IMR-90 (cell line): ENCODE data around the gene ADARB2. TPM values are rescaled to one million over a fixed set of nuclear protein-coding genes. Genes with fewer than 3 reads are reported as not detected.

Experiments used
- ATAC-seq: fragments of 200-7000 bp; cut with Tn5 transposase; 2 replicates; pipeline ENCODE4 v1.9.1; 2020; ENCODE audit warnings: low read depth, mild to moderate bottlenecking, moderate library complexity
- BruUV-seq: library from RNA; stranded (reverse); fragments of 400-500 nt; replicated peaks from 2 replicates; lab custom pipeline; 2021; lab: Mats Ljungman, UMichigan
- CTCF ChIA-PET: fragments of 300-600 bp; formaldehyde crosslinking; extraction: SDS; loops from one replicate; lab custom pipeline; 2021; ENCODE audit warnings: antibody characterized with exemption; lab: Yijun Ruan, JAX
- POLR2A ChIA-PET: fragments of 300-600 bp; sonication (Branson Sonifier 250); formaldehyde crosslinking; loops from one replicate; lab custom pipeline; 2022; ENCODE audit warnings: antibody characterized with exemption; ENCODE audit not compliant: unreplicated experiment; lab: Charles Lee
- DNase-seq: peaks from one replicate; pipeline ENCODE4 v3.0.0; 2013
- H2AFZ ChIP-seq: replicated peaks from 2 replicates; pipeline ENCODE3; 2013; ENCODE audit warnings: low read length, mild to moderate bottlenecking; ENCODE audit not compliant: poor library complexity
- H2AK5ac ChIP-seq: 2 replicates; pipeline ENCODE4 v1.6.1; 2013; ENCODE audit warnings: low read depth, low read length, inconsistent platforms
- H2AK9ac ChIP-seq: replicated peaks from 2 replicates; pipeline ENCODE3; 2013; ENCODE audit warnings: mild to moderate bottlenecking, low read depth, low read length, moderate library complexity; ENCODE audit not compliant: poor library complexity
- H2BK120ac ChIP-seq: 2 replicates; pipeline ENCODE4 v1.6.1; 2013; ENCODE audit warnings: low read depth, low read length, inconsistent platforms
- H2BK15ac ChIP-seq: 3 replicates; pipeline ENCODE4 v1.6.1; 2013; ENCODE audit warnings: low read depth, low read length, inconsistent platforms
- H2BK20ac ChIP-seq: 2 replicates; pipeline ENCODE4 v1.6.1; 2013; ENCODE audit warnings: low read depth, mild to moderate bottlenecking, inconsistent platforms, low read length, moderate library complexity
- H2BK5ac ChIP-seq: 2 replicates; pipeline ENCODE4 v1.6.1; 2013; ENCODE audit warnings: mild to moderate bottlenecking, low read depth, low read length, inconsistent platforms; ENCODE audit not compliant: poor library complexity, severe bottlenecking
- H3K14ac ChIP-seq: replicated peaks from 2 replicates; pipeline ENCODE4 v1.6.1; 2013; ENCODE audit warnings: low read depth, low read length, inconsistent platforms
- H3K18ac ChIP-seq: 2 replicates; pipeline ENCODE4 v1.6.1; 2013; ENCODE audit warnings: low read depth, low read length, control low read depth
- H3K23ac ChIP-seq: 2 replicates; pipeline ENCODE4 v1.6.1; 2013; ENCODE audit warnings: low read depth, low read length, inconsistent platforms
- H3K27ac ChIP-seq: 2 replicates; pipeline ENCODE4 v1.5.1; 2013; ENCODE audit warnings: mild to moderate bottlenecking, control low read depth, low read length; ENCODE audit not compliant: insufficient read depth
- H3K27me3 ChIP-seq: 2 replicates; pipeline ENCODE4 v1.6.1; 2013; ENCODE audit warnings: low read length; ENCODE audit not compliant: control insufficient read depth, insufficient read depth
- H3K36me3 ChIP-seq: 2 replicates; pipeline ENCODE4 v1.6.1; 2013; ENCODE audit warnings: low read length, mixed read lengths; ENCODE audit not compliant: control insufficient read depth, insufficient read depth
- H3K4ac ChIP-seq: 2 replicates; pipeline ENCODE4 v1.6.1; 2013; ENCODE audit warnings: low read depth, low read length, inconsistent platforms
- H3K4me1 ChIP-seq: 2 replicates; pipeline ENCODE4 v1.6.1; 2013; ENCODE audit warnings: low read length, mixed read lengths; ENCODE audit not compliant: control insufficient read depth, insufficient read depth
- H3K4me2 ChIP-seq: 2 replicates; pipeline ENCODE4 v1.6.1; 2013; ENCODE audit warnings: low read depth, mild to moderate bottlenecking, control low read depth, low read length, moderate library complexity
- H3K4me3 ChIP-seq: 2 replicates; pipeline ENCODE4 v1.5.1; 2013; ENCODE audit warnings: low read depth, mild to moderate bottlenecking, control low read depth, low read length, moderate library complexity; ENCODE audit not compliant: insufficient read depth
- H3K56ac ChIP-seq: 2 replicates; pipeline ENCODE4 v1.6.1; 2013; ENCODE audit warnings: low read length, inconsistent platforms; ENCODE audit not compliant: insufficient read depth; ENCODE audit errors: extremely low read depth
- H3K79me1 ChIP-seq, 2 experiments: 2 replicates each; pipeline ENCODE4 v1.6.1; 2013; ENCODE audit warnings: low read length in 2 of 2, inconsistent platforms in 1 of 2, low read depth in 1 of 2
- H3K9ac ChIP-seq: 2 replicates; pipeline ENCODE4 v1.6.1; 2013; ENCODE audit warnings: low read depth, low read length, control low read depth
- H3K9me1 ChIP-seq: 2 replicates; pipeline ENCODE4 v1.6.1; 2013; ENCODE audit warnings: low read length, inconsistent platforms; ENCODE audit not compliant: insufficient read depth
- H3K9me3 ChIP-seq: 2 replicates; pipeline ENCODE4 v1.6.1; 2013; ENCODE audit warnings: low read length; ENCODE audit not compliant: control insufficient read depth, insufficient read depth
- H4K20me1 ChIP-seq: 2 replicates; pipeline ENCODE4 v1.6.1; 2013; ENCODE audit warnings: low read length, inconsistent platforms; ENCODE audit not compliant: insufficient read depth
- H4K5ac ChIP-seq: 2 replicates; pipeline ENCODE4 v1.6.1; 2013; ENCODE audit warnings: mild to moderate bottlenecking, low read depth, low read length, control low read depth
- H4K8ac ChIP-seq, 2 experiments: 2 replicates each; pipeline ENCODE4 v1.6.1; 2013; ENCODE audit warnings: low read depth in 2 of 2, low read length in 2 of 2, control low read depth in 1 of 2, inconsistent platforms in 1 of 2
- H4K91ac ChIP-seq: 2 replicates; pipeline ENCODE4 v1.6.1; 2013; ENCODE audit warnings: low read depth, low read length, inconsistent platforms; ENCODE audit not compliant: insufficient read depth
- CHD1 ChIP-seq: IDR thresholded peaks from 2 replicates; pipeline ENCODE4 v1.6.1; 2012; ENCODE audit warnings: low read depth, low read length, improper control_type of control experiment
- FOS ChIP-seq: fragments of 150-350 bp; IDR thresholded peaks from 2 replicates; pipeline ENCODE4 v1.6.1; 2016; ENCODE audit warnings: low read depth, low read length
- MAZ ChIP-seq: IDR thresholded peaks from 2 replicates; pipeline ENCODE4 v1.6.1; 2012; ENCODE audit warnings: low read depth, mild to moderate bottlenecking, low read length, improper control_type of control experiment, moderate library complexity, borderline replicate concordance
- NFE2L2 ChIP-seq: fragments of 150-350 bp; IDR thresholded peaks from 2 replicates; pipeline ENCODE4 v1.6.1; 2016; ENCODE audit warnings: low read depth, mild to moderate bottlenecking, low read length
- POLR2A ChIP-seq: IDR thresholded peaks from 2 replicates; pipeline ENCODE4 v1.6.1; 2012; ENCODE audit warnings: mild to moderate bottlenecking, low read depth, low read length
- WGBS, 2 experiments: methylation state at CpG; one replicate each; pipeline versions ENCODE4 v1.1.5 to v1.1.7; 2013; ENCODE audit warnings: missing lambda C conversion rate in 2 of 2; ENCODE audit not compliant: insufficient read length in 1 of 2; ENCODE audit errors: extremely low coverage in 2 of 2; 5-methylcytosine and 5-hydroxymethylcytosine counted together
- dilution Hi-C: fragments of 300-500 bp; cut with HindIII; formaldehyde crosslinking; loops from one replicate; pipeline ENCODE4 v1.14.3; 2018; ENCODE audit warnings: low sequenced_read_pairs; ENCODE audit not compliant: unreplicated experiment
- in situ Hi-C: fragments of 300-500 bp; cut with MboI; formaldehyde crosslinking; loops from 3 replicates; pipeline ENCODE4 v1.14.3; 2019; ENCODE audit warnings: low sequenced_read_pairs, inconsistent platforms, mixed read lengths
- intact Hi-C: fragments of 100-400 bp; cut with micrococcal nuclease; formaldehyde crosslinking; loops from 2 replicates; pipeline ENCODE4 v1.10.0; 2022
- polyA plus RNA-seq, 3 experiments: library from polyadenylated mRNA; depleted of rRNA; stranded (reverse); fragments of >200 nt; gene quantifications; 2 replicates each; pipeline ENCODE4 v1.2.3, GENCODE V29; 2012; ENCODE audit warnings: low replicate concordance in 1 of 3
- total RNA-seq: library from RNA; depleted of rRNA; stranded (reverse); fragments of >200 nt; gene quantifications from 2 replicates; pipeline ENCODE4 v1.2.3, GENCODE V29; 2012

Gene ADARB2
- total and polyA plus RNA-seq, 2 of the 4 experiments (the other 2 are of a cell fraction): not detected

DNA sequence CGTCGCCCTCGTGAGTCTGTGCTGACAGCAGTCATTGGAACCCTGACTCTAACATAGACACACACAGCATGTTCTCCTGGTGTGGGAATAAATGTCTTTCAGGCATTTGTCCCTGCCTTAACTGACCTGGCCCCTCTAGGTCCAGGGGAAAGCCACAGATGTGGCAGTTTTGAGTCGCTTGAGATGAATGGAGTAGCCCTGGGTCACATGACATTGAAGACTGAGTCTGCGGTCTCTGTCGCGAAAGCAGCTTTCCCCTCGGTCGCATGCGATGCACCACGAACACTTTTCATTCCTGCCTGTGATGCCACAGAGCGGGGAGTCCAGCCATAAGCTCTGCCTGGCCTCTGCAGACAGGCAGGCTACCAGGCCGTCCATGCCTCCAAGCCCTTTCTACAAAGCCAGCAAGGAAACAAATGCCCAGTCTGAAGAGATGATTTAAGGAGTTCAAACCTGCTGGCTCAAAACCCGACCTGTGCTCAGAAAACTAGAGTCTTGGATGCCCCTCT lies 508.8 kb downstream of the ADARB2 start:
- Histone ChIP-seq H3K4me2 (no peak overlapping the region), H3K14ac (no peak overlapping the region), H4K91ac (no peak overlapping the region), H2AFZ (no peak overlapping the region), H2BK5ac (no peak overlapping the region), H3K23ac (no peak overlapping the region), H4K20me1 (no peaks in the 10 kb centered on the region), H3K9me3 (peaks cover 25% of the 10 kb centered on the region), H3K18ac (no peak overlapping the region), H4K5ac (no peak overlapping the region), H2AK9ac (no peak overlapping the region), H3K9me1 (no peaks in the 10 kb centered on the region), H2BK20ac (no peak overlapping the region), H2BK15ac (no peak overlapping the region), H3K4me3 (no peak overlapping the region), H3K27me3 (no peaks in the 10 kb centered on the region), H2AK5ac (no peak overlapping the region), H3K9ac (no peak overlapping the region), H3K36me3 (no peaks in the 10 kb centered on the region), H4K8ac (no peak overlapping the region), H3K27ac (no peak overlapping the region), H3K4ac (no peak overlapping the region), H3K56ac (no peak overlapping the region), H2BK120ac (no peak overlapping the region), H3K4me1 (no peaks in the 10 kb centered on the region), H3K79me1 (no peaks in the 10 kb centered on the region)
- ATAC-seq (no peak), DNase-seq (no peak)
- in situ Hi-C loops (no loop called here), intact Hi-C loops (no loop called here), dilution Hi-C loops (no loop called here)
- 0% methylated on average over 1 of the region's 14 CpGs; no CpG with 5 or more reads in 1 of the 2 experiments for WGBS, 2 experiments
- no TSS peak for BruUV-seq
- ChIA-PET POLR2A (no interaction called here), CTCF (no interaction called here)
- no peak for TF ChIP-seq MAZ
- TF ChIP-seq NFE2L2: no peak
- TF ChIP-seq POLR2A: no peak
- TF ChIP-seq CHD1: no peak
- no peak for TF ChIP-seq FOS
